COLO829 (cell line): Measurements from ENCODE around the gene NIBAN1.
"Not testable (repeated sequence)": the region's sequence is repeated elsewhere in the genome, so short reads cannot be mapped to it uniquely, and the experiment has no call there.

Experiments used
- DNase-seq: peaks from one replicate; pipeline ENCODE4 v3.0.0; 2012; ENCODE audit warnings: low spot score

Gene NIBAN1

DNA sequence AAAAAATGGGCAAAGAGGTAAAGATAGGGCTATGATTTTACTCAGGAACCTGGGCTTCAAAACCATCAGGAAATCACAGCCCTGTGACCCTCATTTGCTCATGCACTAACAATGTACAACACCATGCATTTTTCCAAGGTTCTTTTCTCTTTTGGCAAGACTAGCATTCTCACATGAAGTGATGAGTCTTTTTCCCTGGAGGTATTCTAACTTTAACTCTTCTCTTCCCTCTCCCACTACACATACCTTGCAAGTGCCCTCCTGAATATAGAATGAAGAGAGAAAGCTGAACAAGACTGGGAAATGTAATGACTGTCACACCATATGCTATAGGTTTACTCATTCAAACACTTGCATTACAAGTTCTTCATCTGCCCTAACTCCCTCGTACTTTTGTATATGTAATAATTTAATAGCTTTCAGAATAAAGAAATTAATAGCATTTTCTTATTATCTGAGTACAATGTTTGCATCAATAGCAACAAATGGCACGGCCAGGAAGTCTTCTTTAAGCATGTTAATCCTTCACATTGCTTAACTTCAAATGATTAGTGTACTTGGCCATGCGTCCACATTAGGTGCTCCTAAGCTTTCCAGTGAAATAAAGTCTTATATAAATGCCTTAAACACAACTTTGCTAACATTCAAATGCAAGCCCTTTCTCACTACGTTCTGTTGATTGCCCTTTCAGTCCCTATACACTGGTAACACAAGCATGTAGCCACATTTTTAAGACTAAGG is 1.8 kb downstream of the NIBAN1 start:
- DNase-seq = no peak

DNA sequence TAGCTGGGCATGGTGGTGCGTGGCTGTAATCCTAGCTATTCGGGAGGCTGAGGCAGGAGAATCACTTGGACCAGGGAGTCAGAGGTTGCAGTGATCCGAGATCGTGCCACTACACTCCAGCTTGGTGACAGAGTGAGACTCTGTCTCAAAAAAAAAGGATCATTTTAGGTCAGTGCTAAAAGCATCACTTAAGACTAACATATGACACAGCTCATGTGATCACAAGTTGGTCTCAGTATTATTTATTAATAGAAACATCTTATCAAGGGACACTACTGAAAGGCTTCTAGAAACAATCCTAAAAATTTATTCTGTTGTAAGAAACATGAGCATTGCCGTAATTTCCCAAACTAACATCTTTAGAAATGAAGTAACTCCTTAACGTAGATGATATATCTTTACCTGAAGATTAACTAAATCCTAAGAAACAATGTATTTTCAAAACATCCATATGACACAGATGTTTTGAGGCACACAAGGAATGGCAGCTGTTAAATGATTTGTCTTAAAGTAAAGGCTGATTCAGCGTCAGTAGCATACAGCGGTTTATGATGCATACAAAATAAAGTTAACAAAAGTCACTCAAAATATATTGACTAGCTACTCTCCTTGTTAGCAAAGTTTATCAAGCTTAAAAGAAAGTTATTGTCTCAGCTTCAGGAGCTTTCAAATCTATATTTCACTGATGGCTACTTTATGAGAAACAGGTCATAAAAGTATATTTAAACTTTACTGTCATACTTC is 2.6 kb downstream of the NIBAN1 start:
- no peak for DNase-seq

- DNase-seq = no peak
Observed at GRCh38 chr1:184970691-184971161, 3.6 kb downstream of the NIBAN1 start.

DNA sequence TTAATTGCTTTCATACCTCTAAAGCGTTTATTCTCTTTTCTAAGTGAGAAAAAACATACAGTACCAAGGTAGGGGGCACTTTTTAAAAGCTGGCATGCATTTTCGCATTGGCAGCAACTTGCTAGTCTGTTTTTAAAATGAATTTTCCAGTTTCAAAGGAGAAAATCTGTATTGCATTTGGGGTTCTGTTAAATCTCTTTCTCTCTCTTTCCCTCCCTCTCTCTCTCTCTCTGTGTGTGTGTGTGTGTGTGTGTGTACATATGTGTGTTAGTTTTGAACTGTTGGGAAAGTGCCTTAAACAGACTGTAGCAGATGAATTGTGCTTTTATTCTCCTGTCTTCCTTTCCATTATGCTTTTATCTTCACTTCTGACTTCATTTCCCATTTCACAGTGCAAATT is 7.3 kb downstream of the NIBAN1 start:
- DNase-seq = no peak

DNA sequence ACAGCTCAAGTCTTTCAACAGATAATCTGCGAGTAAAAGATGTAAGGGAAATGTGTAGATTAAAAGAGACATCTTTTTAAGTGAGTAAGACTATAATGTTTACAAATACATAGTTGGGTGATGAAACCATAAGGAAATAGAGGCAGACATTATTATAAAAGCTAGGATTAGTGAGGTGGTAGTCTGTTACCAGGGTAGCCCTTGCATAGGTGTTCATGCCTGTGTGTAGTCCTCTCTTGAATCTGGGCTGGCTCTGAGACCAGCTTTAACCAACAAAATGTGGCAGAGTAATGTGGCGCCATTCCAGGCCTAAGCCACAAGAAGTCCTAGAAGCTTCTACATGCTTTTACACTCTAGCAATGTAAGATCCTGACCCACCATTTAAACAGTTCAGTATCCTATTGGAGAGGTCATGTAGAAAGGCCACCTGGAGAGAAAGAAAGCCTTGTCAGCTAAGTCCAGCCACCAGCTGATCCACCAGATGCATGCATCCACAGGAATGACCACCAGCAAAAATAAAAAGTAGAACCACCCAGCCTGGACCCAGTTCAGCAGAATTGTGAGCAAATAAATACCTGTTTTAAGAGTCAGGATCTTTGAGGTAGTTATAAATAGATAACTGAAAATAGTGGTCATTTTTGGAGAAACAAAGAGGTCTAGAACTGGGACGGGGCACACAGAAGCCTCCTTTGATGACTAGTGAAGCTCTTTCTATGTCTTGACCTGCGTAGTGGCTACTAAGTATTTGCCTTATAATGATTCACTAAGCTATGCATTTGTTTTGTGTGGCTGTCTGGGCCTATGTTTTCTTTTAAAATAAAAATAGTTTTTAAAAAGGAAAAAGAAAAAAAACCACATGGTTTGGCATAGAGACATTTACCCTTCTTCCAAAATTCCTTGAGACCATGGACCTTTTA is 8.1 kb downstream of the NIBAN1 start:
- no peak for DNase-seq

GRCh38 chr1:184965439-184965838 is 8.9 kb downstream of the NIBAN1 start:
- no peak for DNase-seq

DNA sequence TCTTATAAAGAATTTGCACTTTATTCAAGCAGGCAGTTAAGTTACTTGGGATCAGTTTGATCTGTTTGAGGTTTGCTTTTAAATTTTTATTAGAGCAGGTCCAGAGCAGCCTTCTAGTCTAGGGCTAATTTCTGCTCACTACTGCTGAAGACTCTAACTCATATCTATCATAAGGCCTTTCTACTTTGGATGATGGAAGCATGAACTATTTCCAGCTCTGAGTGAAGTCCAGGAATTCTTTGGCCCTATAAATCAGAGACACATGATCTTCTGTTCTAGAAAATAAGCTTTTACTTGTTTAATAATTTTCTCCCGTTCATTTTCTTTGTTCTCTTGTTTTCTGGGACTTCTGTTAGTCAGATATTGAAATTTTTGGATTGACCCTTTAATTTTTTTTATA is 14.7 kb downstream of the NIBAN1 start:
- DNase-seq = no peak

DNA sequence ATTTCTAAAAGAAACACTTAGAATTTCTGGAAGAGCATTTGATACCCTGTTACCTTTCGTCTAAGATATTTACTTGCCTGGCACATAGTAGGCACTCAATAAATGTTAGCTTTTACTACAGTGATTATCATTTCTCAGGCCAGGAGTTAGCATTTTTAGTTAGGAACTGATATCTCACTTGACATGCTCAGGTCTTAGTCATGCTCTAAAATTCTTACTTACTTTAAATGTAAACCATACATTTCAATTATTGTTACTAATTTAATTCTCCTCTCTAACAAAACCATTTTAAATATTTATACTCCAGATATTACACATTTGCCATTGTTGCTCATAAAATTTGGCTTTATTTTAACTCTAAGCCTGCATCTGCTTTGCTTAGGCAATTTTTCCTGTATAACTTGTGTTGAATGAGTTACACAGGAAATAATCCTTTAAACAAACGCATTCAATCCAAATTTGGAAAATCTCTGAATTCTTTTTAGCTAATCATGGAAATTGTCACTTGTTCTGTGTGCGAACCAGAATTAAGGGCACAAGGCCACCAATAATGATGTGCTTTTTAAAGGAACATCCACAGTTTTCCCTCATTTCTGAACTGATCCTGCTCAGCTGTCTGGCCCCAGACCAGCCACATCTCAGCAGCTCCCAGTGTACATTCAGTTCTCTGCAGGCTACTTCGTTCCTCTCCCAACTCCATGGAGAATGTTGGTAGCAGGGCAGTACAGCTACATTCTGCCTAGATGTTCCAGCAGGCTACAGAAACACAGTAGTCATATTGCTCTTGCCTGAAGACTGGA is 15.6 kb downstream of the NIBAN1 start:
- no peak for DNase-seq

- DNase-seq = not testable (repeated sequence)
Observed at GRCh38 chr1:184957901-184958300, 16.4 kb downstream of the NIBAN1 start.

DNA sequence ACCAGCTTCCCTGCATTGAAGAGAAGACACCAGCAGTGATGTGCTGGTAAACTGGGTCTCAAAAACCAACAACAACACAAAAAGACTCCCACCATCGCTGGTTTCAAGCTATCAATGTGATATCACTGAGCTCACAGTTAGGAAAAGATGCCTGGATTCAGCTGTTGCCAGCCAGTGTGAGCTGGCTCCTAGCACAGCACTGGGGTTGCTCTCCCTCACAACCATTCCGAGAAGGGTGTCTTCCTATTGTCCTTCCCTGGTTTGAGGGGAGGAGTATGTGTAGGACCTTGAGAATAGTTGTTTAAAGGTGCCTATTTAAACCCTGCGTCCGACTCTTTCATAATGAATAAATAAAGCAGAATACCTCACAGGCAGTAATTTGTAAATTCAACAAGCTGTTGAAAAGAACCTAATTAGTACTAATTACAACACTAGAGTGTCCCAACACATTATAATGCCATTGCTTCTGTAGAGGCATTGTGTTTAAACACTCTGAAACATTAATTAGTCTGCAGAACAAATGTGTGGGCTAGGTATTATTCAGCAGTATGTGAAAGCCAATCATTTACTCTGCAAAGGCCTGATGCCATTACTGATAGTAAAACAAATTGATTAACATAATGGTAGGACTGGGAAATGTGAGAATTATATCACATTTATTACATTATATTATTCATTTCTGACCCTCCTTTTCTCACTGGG is 17.2 kb downstream of the NIBAN1 start:
- DNase-seq = no peak

- DNase-seq = no peak
Observed at GRCh38 chr1:184954232-184954995, 19.9 kb downstream of the NIBAN1 start.

DNA sequence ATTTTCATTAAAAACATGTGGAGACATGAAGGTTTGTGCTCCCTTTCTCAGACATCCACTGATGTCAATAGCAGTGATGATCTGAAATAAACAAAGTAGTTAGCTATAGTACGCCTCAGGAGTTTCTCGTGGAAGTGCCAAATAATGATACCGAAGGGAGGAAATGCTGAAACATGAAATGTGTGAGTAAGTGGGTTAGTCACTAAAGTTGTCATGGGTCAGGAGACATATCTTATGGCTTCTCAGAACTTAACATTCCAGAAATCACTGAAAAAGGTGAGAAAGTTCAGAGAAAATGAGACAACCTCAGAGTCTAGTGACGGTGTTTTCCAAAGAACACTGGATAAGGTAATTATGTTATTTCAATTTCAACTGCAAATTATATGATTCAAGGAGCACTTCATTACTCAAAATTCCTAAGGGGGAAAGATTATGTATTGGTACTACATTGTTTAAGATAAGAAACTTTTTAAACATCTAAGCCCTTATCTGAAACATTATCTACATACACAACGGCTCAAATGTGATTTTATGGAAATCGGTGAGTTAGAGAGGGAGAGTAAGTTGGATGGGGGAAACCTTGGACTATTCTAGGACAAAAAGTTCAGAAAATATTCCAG is 20.6 kb downstream of the NIBAN1 start:
- DNase-seq = no peak

- no peak for DNase-seq
Observed at GRCh38 chr1:184952428-184952827, 21.9 kb downstream of the NIBAN1 start.

- DNase-seq = no peak
Observed at GRCh38 chr1:184951788-184952187, 22.5 kb downstream of the NIBAN1 start.

DNA sequence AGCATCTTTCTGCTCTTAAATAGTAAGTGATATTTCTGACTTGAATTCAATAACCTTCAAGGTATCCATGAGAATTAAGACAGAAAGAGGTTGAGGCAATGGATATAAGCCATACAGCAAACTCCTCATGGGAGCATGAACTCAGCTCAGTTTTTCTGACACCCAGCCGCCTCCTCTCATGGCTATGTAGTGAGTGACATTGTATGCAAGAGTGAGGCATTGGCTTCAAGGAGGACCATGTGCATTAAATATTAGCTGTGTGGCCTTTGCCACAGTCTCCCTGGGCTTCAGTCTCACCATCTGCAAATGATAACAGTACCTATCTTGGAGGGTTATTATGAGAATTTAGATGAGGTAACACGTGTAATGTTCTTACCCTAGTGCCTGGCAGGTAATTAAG is 23.4 kb downstream of the NIBAN1 start:
- DNase-seq = no peak

DNA sequence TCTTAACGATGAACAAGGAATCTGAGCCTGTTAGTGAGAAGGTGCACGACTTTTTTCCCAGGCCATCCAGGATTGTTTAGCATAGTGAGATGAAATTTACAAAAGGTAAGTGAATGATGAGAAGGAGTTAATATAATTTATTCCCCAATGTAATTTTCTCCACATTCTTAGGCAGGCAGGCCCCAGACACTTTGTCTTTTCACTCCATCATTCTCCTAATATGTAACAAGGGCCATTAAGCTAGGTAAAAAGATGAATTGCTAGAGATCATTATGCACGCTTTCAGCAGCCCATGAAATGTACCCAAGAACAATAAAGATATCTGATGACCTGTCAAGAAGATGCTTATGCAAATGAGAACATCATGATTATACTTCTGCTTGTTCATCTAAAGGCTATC is 24.1 kb downstream of the NIBAN1 start:
- no peak for DNase-seq

DNA sequence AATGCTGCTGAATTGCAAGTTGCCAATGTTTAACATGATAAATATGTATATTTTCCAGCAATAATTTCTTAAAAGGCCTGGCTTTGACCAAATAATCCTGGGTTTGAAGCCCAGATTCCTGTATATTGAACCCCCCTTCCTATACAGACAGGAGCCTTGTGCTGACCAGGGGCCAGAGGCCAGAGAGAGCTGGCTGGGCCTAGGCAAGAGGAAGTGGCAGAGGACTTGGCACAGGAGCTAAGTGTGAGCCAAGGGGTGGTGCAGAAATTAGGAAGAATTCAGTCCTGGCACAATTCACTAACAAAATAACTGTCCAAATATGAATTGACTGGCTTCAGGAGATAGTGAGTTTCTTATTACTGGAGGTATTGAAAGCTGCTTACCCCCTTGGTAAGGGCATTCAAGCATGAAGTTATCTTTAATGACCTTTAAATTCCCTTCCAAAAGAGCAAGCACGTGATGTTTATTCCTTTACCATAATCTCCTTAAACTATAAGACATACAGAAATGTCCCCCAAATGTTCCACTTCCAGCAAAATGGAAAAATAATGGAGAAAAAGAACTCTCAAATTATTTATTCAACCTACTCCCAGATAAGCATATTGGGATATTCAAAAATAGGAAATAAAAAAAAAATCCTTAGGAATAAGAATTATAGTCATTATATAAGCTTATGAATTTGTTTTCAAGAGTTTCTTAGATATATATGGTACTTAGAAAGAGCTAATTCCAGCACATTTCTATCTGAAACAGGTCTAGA is 26.6 kb downstream of the NIBAN1 start:
- DNase-seq = peak; percentile 53

DNA sequence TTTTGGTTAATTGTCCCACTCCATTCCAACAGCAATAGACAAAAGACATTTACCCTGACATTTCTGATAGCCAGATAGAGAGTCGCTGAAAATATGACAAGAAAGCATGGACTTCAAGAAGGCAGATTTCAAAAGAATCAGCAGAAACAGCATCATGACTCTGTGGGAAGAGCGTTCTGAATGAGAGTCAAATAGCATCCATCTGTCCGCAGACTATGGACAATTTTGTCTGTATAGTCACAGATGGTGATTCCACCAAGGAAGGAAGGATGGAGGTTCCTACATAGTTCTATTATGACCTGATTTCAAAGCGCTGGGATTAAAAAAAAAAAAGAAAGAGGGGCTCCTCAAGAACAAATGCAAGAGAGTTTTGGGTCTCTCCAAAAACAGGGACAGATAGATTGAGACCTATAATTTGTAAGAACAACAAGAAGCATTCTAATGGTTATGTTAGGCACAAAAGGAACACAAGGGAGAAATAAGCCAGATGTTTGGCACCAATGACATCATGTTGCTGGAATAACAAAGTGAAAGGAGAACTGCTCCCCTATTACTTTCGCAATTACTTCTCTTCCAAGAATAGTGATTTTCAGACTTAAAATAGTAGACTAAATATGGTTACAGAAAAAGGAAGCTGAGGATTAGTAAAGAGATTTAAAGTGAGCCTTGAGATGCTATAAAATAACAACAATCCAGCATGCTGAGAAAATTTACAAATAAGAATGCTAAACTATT is 28.5 kb downstream of the NIBAN1 start:
- no peak for DNase-seq
